ENCODE data around the gene AMBRA1. TPM values are rescaled to one million over a fixed set of nuclear protein-coding genes. Genes with fewer than 3 reads are reported as not detected.

The AMBRA1 gene
- total RNA-seq, 1 donor from 2014 or later = 25.1 TPM

GRCh38 chr11:46361283-46362155 lies 232.3 kb downstream of the AMBRA1 start:
- H3K27me3 Mint-ChIP-seq (ENCODE audit: low read depth) = no peaks in the 10 kb centered on the region
- H3K36me3 Mint-ChIP-seq (ENCODE audit: low read depth) = no peaks in the 10 kb centered on the region
- no peak for TF ChIP-seq CTCF (IDR thresholded peaks at IDR 0.05)
- H3K9me3 Mint-ChIP-seq (ENCODE audit: low read depth) = no peaks in the 10 kb centered on the region
- H3K4me1 Mint-ChIP-seq (ENCODE audit: low read depth) = peaks cover 41% of the 10 kb centered on the region
- peak; percentile 87 for DNase-seq (ENCODE audit: low spot score)
- H3K27ac Mint-ChIP-seq (ENCODE audit: unreplicated experiment) = peak overlapping the region; percentile 96
- peak overlapping the region; percentile 66 for H3K4me3 Mint-ChIP-seq (ENCODE audit: unreplicated experiment)

GRCh38 chr11:46360878-46361277 lies 232.9 kb downstream of the AMBRA1 start:
- no peak for TF ChIP-seq CTCF (IDR thresholded peaks at IDR 0.05)
- DNase-seq (ENCODE audit: low spot score) = no peak
- Mint-ChIP-seq H3K9me3 (ENCODE audit: low read depth) (no peaks in the 10 kb centered on the region), H3K4me3 (ENCODE audit: unreplicated experiment) (no peak overlapping the region), H3K27me3 (ENCODE audit: low read depth) (no peaks in the 10 kb centered on the region), H3K36me3 (ENCODE audit: low read depth) (no peaks in the 10 kb centered on the region), H3K4me1 (ENCODE audit: low read depth) (peaks cover 41% of the 10 kb centered on the region), H3K27ac (ENCODE audit: unreplicated experiment) (peak overlapping the region; percentile 96)

- no peaks in the 10 kb centered on the region for H3K27me3 Mint-ChIP-seq (ENCODE audit: low read depth)
- no peak for TF ChIP-seq CTCF (IDR thresholded peaks at IDR 0.05)
- H3K27ac Mint-ChIP-seq (ENCODE audit: unreplicated experiment) = no peak overlapping the region
- H3K9me3 Mint-ChIP-seq (ENCODE audit: low read depth) = no peaks in the 10 kb centered on the region
- H3K4me1 Mint-ChIP-seq (ENCODE audit: low read depth) = peaks cover 41% of the 10 kb centered on the region
- DNase-seq (ENCODE audit: low spot score) = no peak
- H3K36me3 Mint-ChIP-seq (ENCODE audit: low read depth) = no peaks in the 10 kb centered on the region
- no peak overlapping the region for H3K4me3 Mint-ChIP-seq (ENCODE audit: unreplicated experiment)
Measured at GRCh38 chr11:46359953-46360352, 233.9 kb downstream of the AMBRA1 start.

GRCh38 chr11:46357483-46357936 lies 236.3 kb downstream of the AMBRA1 start:
- H3K27me3 Mint-ChIP-seq (ENCODE audit: low read depth) = no peaks in the 10 kb centered on the region
- DNase-seq (ENCODE audit: low spot score) = no peak
- no peak overlapping the region for H3K27ac Mint-ChIP-seq (ENCODE audit: unreplicated experiment)

More at GRCh38 chr11:46357483-46357936, 236.3 kb downstream of the AMBRA1 start:
- Mint-ChIP-seq H3K9me3 (ENCODE audit: low read depth) (no peaks in the 10 kb centered on the region), H3K4me3 (ENCODE audit: unreplicated experiment) (no peak overlapping the region), H3K4me1 (ENCODE audit: low read depth) (peaks cover 25% of the 10 kb centered on the region), H3K36me3 (ENCODE audit: low read depth) (no peaks in the 10 kb centered on the region)
- no peak for TF ChIP-seq CTCF (IDR thresholded peaks at IDR 0.05)

All from chondrocyte (in vitro differentiated cells).